Left renal cortex interstitium (tissue), 4 donors: Measurements from ENCODE around the gene SCGB1A1. TPM values are rescaled to one million over a fixed set of nuclear protein-coding genes. Genes with fewer than 3 reads are reported as not detected.
"Not testable (repeated sequence)": the region's sequence is repeated elsewhere in the genome, so short reads cannot be mapped to it uniquely, and the experiment has no call there.

Experiments used
- DNase-seq, 4 donors: peaks; one replicate each; pipeline ENCODE4 v3.0.0-alpha.2; 2013; ENCODE audit warnings: low read depth in 4 of 4, low spot score in 2 of 4, missing footprints in 1 of 4
- polyA plus RNA-seq, 4 donors: library from polyadenylated mRNA; unstranded; fragments of 120-200 nt; gene quantifications; one replicate each; pipeline ENCODE4 v1.2.1, GENCODE V29; 2013; ENCODE audit not compliant: insufficient read length in 4 of 4

Gene SCGB1A1
- polyA plus RNA-seq: not detected

- DNase-seq: no peak
These were observed at the start of gene SCGB1A1 for GRCh38 chr11:62418733-62419132. Gene SCGB1A1 (plus strand): TSS chr11:62419033. CDS start chr11:62419096, 63 bp downstream.

- DNase-seq: no peak
These were observed 47.9 kb upstream of the SCGB1A1 start for GRCh38 chr11:62370743-62371440.

GRCh38 chr11:62372871-62373270 is 46.0 kb upstream of the SCGB1A1 start:
- DNase-seq: no peak

GRCh38 chr11:62373464-62374119 is 45.2 kb upstream of the SCGB1A1 start:
- DNase-seq: no peak

GRCh38 chr11:62374801-62375200 is 44.0 kb upstream of the SCGB1A1 start:
- DNase-seq: no peak

GRCh38 chr11:62378459-62379063 is 40.3 kb upstream of the SCGB1A1 start:
- DNase-seq: peak in 1 of 4 donors; percentile 43

- DNase-seq: not testable (repeated sequence)
These were observed 39.2 kb upstream of the SCGB1A1 start for GRCh38 chr11:62379586-62379985.

GRCh38 chr11:62380821-62381245 is 38.0 kb upstream of the SCGB1A1 start:
- peak in 2 of 4 donors; percentile 48 to 55 for DNase-seq

GRCh38 chr11:62383822-62384221 is 35.0 kb upstream of the SCGB1A1 start:
- DNase-seq: no peak

- not testable (repeated sequence) for DNase-seq
These were observed 32.8 kb upstream of the SCGB1A1 start for GRCh38 chr11:62386083-62386482.

GRCh38 chr11:62387381-62387780 is 31.5 kb upstream of the SCGB1A1 start:
- DNase-seq: no peak

GRCh38 chr11:62388999-62389398 is 29.8 kb upstream of the SCGB1A1 start:
- DNase-seq: no peak

GRCh38 chr11:62390237-62390636 is 28.6 kb upstream of the SCGB1A1 start:
- no peak for DNase-seq

- DNase-seq: no peak
These were observed 28.1 kb upstream of the SCGB1A1 start for GRCh38 chr11:62390722-62391121.

- DNase-seq: no peak
These were observed 27.0 kb upstream of the SCGB1A1 start for GRCh38 chr11:62391642-62392425.

GRCh38 chr11:62392506-62392905 is 26.3 kb upstream of the SCGB1A1 start:
- no peak for DNase-seq

GRCh38 chr11:62393061-62393611 is 25.7 kb upstream of the SCGB1A1 start:
- no peak for DNase-seq

GRCh38 chr11:62393735-62394134 is 25.1 kb upstream of the SCGB1A1 start:
- DNase-seq: no peak

- peak; percentile 57 to 82 (median 78) for DNase-seq
These were observed 23.9 kb upstream of the SCGB1A1 start for GRCh38 chr11:62394825-62395538.
